Mesendoderm (in vitro differentiated cells): ENCODE measurements around the gene TMEM45A.

ENCODE experiments used
- DNase-seq: peaks from one replicate; pipeline ENCODE4 v3.0.0; 2013
- H2AK5ac ChIP-seq: 2 replicates; pipeline ENCODE4 v1.6.1; 2013; ENCODE audit warnings: low read length, inconsistent platforms
- H2BK120ac ChIP-seq: 2 replicates; pipeline ENCODE4 v1.6.1; 2013; ENCODE audit warnings: low read depth, mild to moderate bottlenecking, low read length, moderate library complexity, mixed read lengths
- H2BK15ac ChIP-seq: replicated peaks from 2 replicates; pipeline ENCODE4 v1.6.1; 2013; ENCODE audit warnings: low read depth, mild to moderate bottlenecking, moderate library complexity
- H2BK5ac ChIP-seq: 2 replicates; pipeline ENCODE4 v1.6.1; 2013; ENCODE audit warnings: low read length, inconsistent platforms
- H3K18ac ChIP-seq: 2 replicates; pipeline ENCODE4 v1.6.1; 2013; ENCODE audit warnings: mild to moderate bottlenecking, low read length, mixed read lengths
- H3K23ac ChIP-seq: one replicate; pipeline ENCODE4 v1.6.1; 2013; ENCODE audit warnings: low read length
- H3K27ac ChIP-seq: 2 replicates; pipeline ENCODE4 v1.5.1; 2013; ENCODE audit warnings: low read depth, mild to moderate bottlenecking, inconsistent platforms, low read length, moderate library complexity
- H3K27me3 ChIP-seq: 2 replicates; pipeline ENCODE4 v1.6.1; 2013; ENCODE audit warnings: low read length, control low read depth, mild to moderate bottlenecking, inconsistent platforms; ENCODE audit not compliant: insufficient read depth, poor library complexity
- H3K36me3 ChIP-seq: 2 replicates; pipeline ENCODE4 v1.6.1; 2013; ENCODE audit warnings: low read length, inconsistent platforms; ENCODE audit not compliant: control insufficient read depth, insufficient read depth
- H3K4ac ChIP-seq: one replicate; pipeline ENCODE4 v1.6.1; 2013; ENCODE audit warnings: low read depth, mild to moderate bottlenecking, low read length, moderate library complexity
- H3K4me1 ChIP-seq: 2 replicates; pipeline ENCODE4 v1.6.1; 2013; ENCODE audit warnings: low read depth, low read length, inconsistent platforms; ENCODE audit not compliant: control insufficient read depth
- H3K4me2 ChIP-seq: 2 replicates; pipeline ENCODE4 v1.6.1; 2013; ENCODE audit warnings: low read length
- H3K4me3 ChIP-seq: 2 replicates; pipeline ENCODE4 v1.5.1; 2013; ENCODE audit warnings: mild to moderate bottlenecking, low read length
- H3K56ac ChIP-seq: one replicate; pipeline ENCODE4 v1.6.1; 2013; ENCODE audit warnings: low read length
- H3K79me1 ChIP-seq: 2 replicates; pipeline ENCODE4 v1.6.1; 2013; ENCODE audit warnings: low read length, inconsistent platforms
- H3K79me2 ChIP-seq: 2 replicates; pipeline ENCODE4 v1.6.1; 2013; ENCODE audit warnings: mild to moderate bottlenecking, low read length; ENCODE audit not compliant: control insufficient read depth, insufficient read depth
- H3K9ac ChIP-seq: 2 replicates; pipeline ENCODE4 v1.6.1; 2013; ENCODE audit warnings: low read length, inconsistent platforms
- H4K5ac ChIP-seq: one replicate; pipeline ENCODE4 v1.6.1; 2013; ENCODE audit warnings: low read length
- H4K8ac ChIP-seq: one replicate; pipeline ENCODE4 v1.6.1; 2013; ENCODE audit warnings: low read depth, mild to moderate bottlenecking, control low read depth, low read length, moderate library complexity
- WGBS: extraction: QIAGEN DNeasy Blood & Tissue Kit; methylation state at CpG from one replicate; pipeline ENCODE4 v1.1.7; 2013; ENCODE audit warnings: low lambda C conversion rate, missing lambda C conversion rate; ENCODE audit not compliant: insufficient coverage; ENCODE audit errors: extremely low coverage; 5-methylcytosine and 5-hydroxymethylcytosine counted together

The TMEM45A gene

DNA sequence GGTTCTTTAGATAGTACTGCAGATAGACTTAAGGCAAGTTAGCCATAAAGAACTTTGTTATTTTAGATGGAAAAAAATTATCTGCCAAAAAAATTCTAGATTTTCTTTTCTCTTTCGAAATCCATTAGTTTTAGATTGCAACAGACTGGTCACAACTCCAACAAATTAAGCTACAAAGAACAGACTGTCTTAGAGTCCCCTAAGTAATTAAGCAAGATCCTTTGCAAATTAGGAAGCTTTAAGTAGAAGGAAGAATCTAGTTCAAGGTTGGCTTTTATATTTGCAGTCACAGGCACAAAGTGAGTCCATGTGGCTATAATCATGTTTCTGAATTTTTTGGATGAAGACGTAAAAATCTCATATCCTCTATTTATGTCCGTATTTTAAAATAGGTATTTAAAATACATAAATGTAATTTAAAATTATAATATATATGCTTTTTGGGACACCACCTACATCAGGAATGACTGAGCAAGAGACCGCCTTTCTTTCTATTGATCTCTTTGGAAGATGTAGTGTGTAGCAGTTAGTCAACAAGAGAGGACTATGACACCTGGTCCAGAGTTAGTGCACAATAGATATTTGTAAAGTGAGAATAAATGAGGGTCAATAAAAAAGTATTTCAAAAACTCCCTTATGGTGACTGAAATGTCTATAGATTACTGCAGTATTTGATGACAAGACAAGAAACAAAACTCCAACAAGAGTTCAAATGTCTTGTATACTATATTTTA, 34.4 kb downstream of the TMEM45A start:
- Histone ChIP-seq H3K4ac (no peak overlapping the region), H3K79me1 (no peaks in the 10 kb centered on the region), H2AK5ac (no peak overlapping the region), H3K23ac (no peak overlapping the region), H3K27ac (no peak overlapping the region), H3K4me2 (no peak overlapping the region), H4K5ac (no peak overlapping the region), H2BK120ac (no peak overlapping the region), H3K9ac (no peak overlapping the region), H3K36me3 (no peaks in the 10 kb centered on the region), H3K4me1 (no peaks in the 10 kb centered on the region), H3K18ac (no peak overlapping the region), H2BK5ac (no peak overlapping the region), H3K4me3 (no peak overlapping the region), H4K8ac (no peak overlapping the region), H3K79me2 (no peaks in the 10 kb centered on the region), H3K56ac (no peak overlapping the region), H2BK15ac (no peak overlapping the region), H3K27me3 (no peaks in the 10 kb centered on the region)
- no CpG with 5 or more reads among the region's 4 CpGs for WGBS
- no peak for DNase-seq

DNA sequence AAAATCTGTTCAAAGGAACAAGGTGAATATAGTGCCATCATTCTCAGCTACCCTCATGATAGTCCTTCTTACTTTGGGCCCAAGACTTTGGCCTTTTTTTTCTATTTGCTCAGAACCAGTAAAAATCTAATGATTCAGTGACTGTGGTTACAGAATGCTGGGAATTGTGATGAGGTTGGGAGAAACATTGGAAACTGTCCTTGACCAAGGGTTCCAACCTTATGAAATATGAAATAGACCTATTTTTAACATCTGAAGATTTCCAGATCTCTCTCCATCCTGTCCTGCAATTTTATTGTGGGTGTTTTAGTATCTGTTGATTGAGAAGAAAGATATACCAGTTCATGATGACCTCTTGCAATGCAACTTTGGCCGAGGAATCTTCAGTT, 34.9 kb downstream of the TMEM45A start:
- H3K9ac ChIP-seq = no peak overlapping the region
- no peak overlapping the region for H3K4ac ChIP-seq
- H3K79me2 ChIP-seq = no peaks in the 10 kb centered on the region
- no peak overlapping the region for H3K56ac ChIP-seq
- no peaks in the 10 kb centered on the region for H3K79me1 ChIP-seq
- no peak overlapping the region for H2BK15ac ChIP-seq
- H2AK5ac ChIP-seq = no peak overlapping the region
- WGBS = no CpG with 5 or more reads among the region's 1 CpG
- no peaks in the 10 kb centered on the region for H3K27me3 ChIP-seq
- H3K4me1 ChIP-seq = no peaks in the 10 kb centered on the region
- no peak overlapping the region for H3K18ac ChIP-seq
- no peak overlapping the region for H2BK120ac ChIP-seq
- no peak overlapping the region for H4K5ac ChIP-seq
- H3K4me3 ChIP-seq = no peak overlapping the region
- H3K27ac ChIP-seq = no peak overlapping the region
- no peak overlapping the region for H3K4me2 ChIP-seq
- H4K8ac ChIP-seq = no peak overlapping the region
- H2BK5ac ChIP-seq = no peak overlapping the region
- DNase-seq = no peak
- H3K36me3 ChIP-seq = no peaks in the 10 kb centered on the region
- H3K23ac ChIP-seq = no peak overlapping the region

DNA sequence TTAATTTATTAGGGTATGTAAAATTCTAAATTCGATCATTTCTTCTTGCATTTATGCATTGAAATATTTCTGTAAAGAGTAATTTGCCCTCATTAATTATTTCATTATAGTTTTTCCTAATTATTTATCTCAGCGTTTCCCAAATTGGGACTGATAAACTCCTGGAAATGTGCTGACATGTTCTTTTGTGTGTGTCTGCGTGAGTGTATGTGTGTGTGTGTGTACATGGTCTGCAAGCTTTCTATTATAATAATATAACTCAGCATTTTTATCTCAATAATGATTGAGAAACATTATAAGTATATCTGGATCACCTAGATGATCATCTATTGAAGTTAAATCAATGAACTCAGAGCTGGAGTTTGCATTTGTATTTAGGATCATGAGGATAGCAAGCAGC, 38.7 kb downstream of the TMEM45A start:
- no peak for DNase-seq
- H3K56ac ChIP-seq = no peak overlapping the region
- H3K18ac ChIP-seq = no peak overlapping the region
- H3K27me3 ChIP-seq = no peaks in the 10 kb centered on the region
- H3K4me3 ChIP-seq = no peak overlapping the region
- WGBS = no CpG with 5 or more reads among the region's 3 CpGs
- no peak overlapping the region for H4K8ac ChIP-seq
- H2BK5ac ChIP-seq = no peak overlapping the region
- no peak overlapping the region for H2BK15ac ChIP-seq
- no peak overlapping the region for H3K23ac ChIP-seq
- H2BK120ac ChIP-seq = no peak overlapping the region
- H3K36me3 ChIP-seq = no peaks in the 10 kb centered on the region
- no peaks in the 10 kb centered on the region for H3K79me1 ChIP-seq
- H3K27ac ChIP-seq = no peak overlapping the region
- no peak overlapping the region for H3K4ac ChIP-seq
- H2AK5ac ChIP-seq = no peak overlapping the region
- H4K5ac ChIP-seq = no peak overlapping the region
- H3K9ac ChIP-seq = no peak overlapping the region
- H3K79me2 ChIP-seq = no peaks in the 10 kb centered on the region
- H3K4me2 ChIP-seq = no peak overlapping the region
- H3K4me1 ChIP-seq = no peaks in the 10 kb centered on the region

DNA sequence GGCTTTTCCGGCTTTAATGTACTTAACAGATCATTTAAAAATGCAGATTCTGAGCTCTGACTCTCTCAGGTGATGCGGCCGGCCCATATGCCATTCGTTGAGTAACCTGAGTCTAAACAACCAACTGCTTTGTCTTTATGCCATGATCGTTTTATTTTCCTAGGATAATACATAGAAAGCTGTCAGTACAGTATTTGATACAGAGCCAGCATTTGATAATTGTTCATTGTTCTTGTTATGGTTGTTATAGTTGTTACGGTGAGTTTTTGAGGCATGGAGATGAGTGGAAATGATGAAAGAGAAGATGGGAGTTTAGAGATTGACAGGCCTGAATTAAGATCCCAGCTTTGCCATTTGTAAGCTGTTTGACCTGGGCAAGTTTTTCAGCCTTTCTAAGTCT, 40.0 kb downstream of the TMEM45A start:
- Histone ChIP-seq H3K79me2 (no peaks in the 10 kb centered on the region), H3K9ac (no peak overlapping the region), H2BK5ac (no peak overlapping the region), H4K8ac (no peak overlapping the region), H3K18ac (no peak overlapping the region), H3K23ac (no peak overlapping the region), H3K27ac (no peak overlapping the region), H2BK15ac (no peak overlapping the region), H3K4me3 (no peak overlapping the region), H3K27me3 (no peaks in the 10 kb centered on the region), H3K79me1 (no peaks in the 10 kb centered on the region), H3K56ac (no peak overlapping the region), H3K4me2 (no peak overlapping the region), H3K36me3 (no peaks in the 10 kb centered on the region), H3K4me1 (no peaks in the 10 kb centered on the region), H2BK120ac (no peak overlapping the region), H3K4ac (no peak overlapping the region), H2AK5ac (no peak overlapping the region), H4K5ac (no peak overlapping the region)
- DNase-seq = no peak
- WGBS = 100% methylated on average over 1 of the region's 6 CpGs

DNA sequence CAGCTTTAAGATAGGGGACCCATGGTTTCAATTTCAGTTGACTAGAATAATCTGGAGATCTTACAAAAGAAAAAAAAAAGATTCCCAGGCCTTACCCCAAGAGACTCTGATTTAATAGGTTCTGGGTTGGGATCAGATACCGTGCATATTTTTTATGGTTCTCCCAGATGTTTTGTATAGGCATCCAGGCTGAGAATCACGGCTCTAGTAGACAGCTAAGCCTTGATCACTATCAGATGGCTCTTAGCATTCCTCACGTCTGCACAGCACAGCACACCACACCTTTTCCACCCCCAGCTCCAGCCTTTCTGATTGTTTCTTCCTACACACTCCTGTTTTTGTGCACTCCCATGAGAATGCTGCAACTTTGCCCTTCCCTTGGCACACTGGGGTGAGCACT, 40.8 kb downstream of the TMEM45A start:
- Histone ChIP-seq H3K4me2 (no peak overlapping the region), H3K56ac (no peak overlapping the region), H2BK120ac (no peak overlapping the region), H3K4me1 (no peaks in the 10 kb centered on the region), H3K27ac (no peak overlapping the region), H3K9ac (no peak overlapping the region), H3K23ac (no peak overlapping the region), H3K27me3 (no peaks in the 10 kb centered on the region), H3K79me2 (no peaks in the 10 kb centered on the region), H3K4ac (no peak overlapping the region), H3K18ac (no peak overlapping the region), H4K5ac (no peak overlapping the region), H2BK15ac (no peak overlapping the region), H3K4me3 (no peak overlapping the region), H2BK5ac (no peak overlapping the region), H3K36me3 (no peaks in the 10 kb centered on the region), H2AK5ac (no peak overlapping the region), H3K79me1 (no peaks in the 10 kb centered on the region), H4K8ac (no peak overlapping the region)
- no CpG with 5 or more reads among the region's 3 CpGs for WGBS
- DNase-seq = no peak

DNA sequence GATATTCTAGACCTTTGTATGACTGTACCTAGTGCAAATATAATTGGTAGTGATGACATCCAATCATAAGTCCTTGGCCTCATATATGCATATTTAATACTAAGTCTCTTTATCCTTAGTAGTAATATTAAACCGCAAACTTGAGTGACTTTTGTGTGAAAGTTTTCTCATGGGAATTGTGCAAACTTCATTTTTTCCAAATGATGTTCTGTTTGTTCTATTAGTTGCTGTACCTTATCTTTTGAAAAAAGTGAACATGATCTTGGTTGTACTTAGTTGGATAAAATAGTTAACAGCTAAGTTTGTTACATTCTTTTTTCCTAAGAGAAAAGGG, 43.2 kb downstream of the TMEM45A start:
- Histone ChIP-seq H2BK5ac (no peak overlapping the region), H3K27ac (no peak overlapping the region), H3K4me3 (no peak overlapping the region), H3K4me1 (no peaks in the 10 kb centered on the region), H3K27me3 (no peaks in the 10 kb centered on the region), H2BK120ac (no peak overlapping the region), H3K23ac (no peak overlapping the region), H3K9ac (no peak overlapping the region), H3K79me2 (no peaks in the 10 kb centered on the region), H2AK5ac (no peak overlapping the region), H3K36me3 (no peaks in the 10 kb centered on the region), H3K4me2 (no peak overlapping the region), H3K18ac (no peak overlapping the region), H4K5ac (no peak overlapping the region), H2BK15ac (no peak overlapping the region), H3K4ac (no peak overlapping the region), H4K8ac (no peak overlapping the region), H3K79me1 (no peaks in the 10 kb centered on the region), H3K56ac (no peak overlapping the region)
- DNase-seq = no peak
- no CpG with 5 or more reads among the region's 1 CpG for WGBS
